ENCODE measurements around the gene WDR83. TPM values are rescaled to one million over a fixed set of nuclear protein-coding genes. Genes with fewer than 3 reads are reported as not detected.
A peak's percentile ranks its signal among the peaks of the same experiment; 100 is the strongest.
"Not testable (repeated sequence)": the region's sequence is repeated elsewhere in the genome, so short reads cannot be mapped to it uniquely, and the experiment has no call there.

WDR83 gene
- total and polyA plus RNA-seq, 4 donors = 9.3 to 37.6 (median 21.1) TPM

DNA sequence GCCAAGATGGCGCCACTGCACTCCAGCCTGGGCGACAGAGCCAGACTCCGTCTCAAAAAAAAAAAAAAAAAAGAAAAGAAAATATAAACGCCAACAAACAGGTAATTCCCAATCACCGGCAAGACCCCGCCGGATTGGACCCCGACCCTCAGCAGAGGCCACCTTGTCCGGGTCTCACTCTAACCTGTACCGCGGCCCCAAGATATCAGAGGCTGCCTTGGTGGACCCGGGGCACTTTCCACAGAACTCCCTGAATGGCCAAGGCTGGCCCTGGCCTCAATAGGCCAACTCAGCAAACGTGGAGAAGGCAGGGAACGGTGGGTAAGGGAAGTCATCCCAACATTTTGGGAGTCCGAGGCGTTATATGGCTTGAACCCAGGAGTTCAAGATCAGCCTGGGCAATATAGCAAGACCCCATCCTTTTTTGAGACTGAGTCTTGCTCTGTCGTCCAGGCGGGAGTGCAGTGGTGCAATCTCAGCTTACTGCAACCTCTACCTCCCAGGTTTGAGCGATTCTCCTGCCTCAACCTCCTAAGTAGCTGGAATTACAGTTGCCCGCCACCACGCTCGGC is 27.9 kb upstream of the WDR83 start:
- H3K4me3 ChIP-seq (ENCODE audit: low read depth, low read length) = no peak overlapping the region
- H3K4me1 ChIP-seq (ENCODE audit: control insufficient read depth, insufficient read depth, low read length) = peaks cover 10% of the 10 kb centered on the region
- H3K27me3 ChIP-seq (ENCODE audit: control insufficient read depth, insufficient read depth, low read length) = no peaks in the 10 kb centered on the region
- peaks cover 3% of the 10 kb centered on the region for H3K36me3 ChIP-seq (ENCODE audit: control insufficient read depth, insufficient read depth, low read length)
- no peaks in the 10 kb centered on the region for H3K9me3 ChIP-seq (ENCODE audit: control insufficient read depth, insufficient read depth, low read length)
- no peak overlapping the region for H3K27ac ChIP-seq (ENCODE audit: low read depth, low read length)
- WGBS (ENCODE audit: insufficient coverage) = 96% methylated on average over 18 of the region's 22 CpGs
- no peak for DNase-seq (ENCODE audit: low read depth in 4 of 6, low spot score in 6 of 6)

DNA sequence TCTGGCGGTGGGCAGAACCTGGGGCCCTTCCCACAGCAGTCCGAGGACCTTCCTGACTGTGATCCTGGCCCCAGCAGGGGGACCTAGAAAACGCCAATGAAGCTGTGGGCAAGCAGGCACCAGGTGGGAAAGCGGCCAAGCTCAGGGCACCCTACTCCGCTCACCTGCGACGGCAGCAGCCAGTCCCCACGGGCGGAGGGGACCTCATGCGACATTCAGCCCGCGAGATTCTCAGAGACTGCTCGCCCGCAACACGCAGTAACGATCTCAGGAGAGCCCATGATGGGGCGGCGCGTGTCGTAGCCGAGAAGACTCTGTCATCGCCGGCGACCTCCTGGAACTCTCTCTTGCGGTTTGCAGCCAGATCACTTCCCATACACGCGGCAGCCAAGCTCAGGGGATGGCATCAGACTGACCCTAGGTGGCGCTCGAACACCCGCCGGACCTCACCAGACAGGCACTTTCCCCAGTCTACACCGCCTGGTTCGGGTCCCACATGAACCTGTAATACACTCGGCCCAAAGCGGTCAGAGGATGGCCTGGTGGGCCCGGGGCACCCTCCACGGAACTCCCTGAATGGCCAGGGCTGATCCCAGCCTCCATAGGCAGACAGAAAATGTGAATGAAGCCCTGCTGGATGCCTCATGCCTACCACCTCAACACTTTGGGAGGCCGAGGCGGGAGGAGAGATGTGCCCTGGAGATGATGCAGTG is 26.6 kb upstream of the WDR83 start:
- Histone ChIP-seq H3K27me3 (ENCODE audit: control insufficient read depth, insufficient read depth, low read length) (no peaks in the 10 kb centered on the region), H3K27ac (ENCODE audit: low read depth, low read length) (no peak overlapping the region), H3K36me3 (ENCODE audit: control insufficient read depth, insufficient read depth, low read length) (peaks cover 3% of the 10 kb centered on the region), H3K9me3 (ENCODE audit: control insufficient read depth, insufficient read depth, low read length) (no peaks in the 10 kb centered on the region), H3K4me1 (ENCODE audit: control insufficient read depth, insufficient read depth, low read length) (peaks cover 10% of the 10 kb centered on the region), H3K4me3 (ENCODE audit: low read depth, low read length) (no peak overlapping the region)
- peak; percentile 7 to 85 (median 40) for DNase-seq (ENCODE audit: low read depth in 4 of 6, low spot score in 6 of 6)
- 12% methylated on average over 37 of the region's 39 CpGs for WGBS (ENCODE audit: insufficient coverage)

DNA sequence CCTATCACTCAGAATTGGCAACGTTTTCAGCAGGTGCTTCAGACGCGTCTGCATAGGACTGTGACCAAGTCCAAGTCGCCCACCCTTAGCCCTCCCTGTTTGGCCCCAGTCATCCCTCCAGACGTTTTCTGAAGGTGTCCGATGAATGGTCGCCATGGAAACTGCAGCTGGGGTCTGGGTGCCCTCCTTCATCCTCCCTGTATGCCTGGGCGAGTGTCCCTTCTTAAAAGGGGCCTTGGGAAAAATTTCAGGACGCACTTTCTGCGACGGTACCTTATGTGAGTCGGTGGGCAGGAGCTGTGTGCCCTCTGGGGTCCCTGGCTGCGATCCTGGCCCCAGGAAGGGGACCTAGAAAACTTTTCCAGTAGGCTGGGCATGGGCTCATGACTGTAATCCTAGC is 25.2 kb upstream of the WDR83 start:
- WGBS (ENCODE audit: insufficient coverage) = 64% methylated on average over 10 of the region's 13 CpGs
- H3K4me3 ChIP-seq (ENCODE audit: low read depth, low read length) = no peak overlapping the region
- H3K4me1 ChIP-seq (ENCODE audit: control insufficient read depth, insufficient read depth, low read length) = peaks cover 10% of the 10 kb centered on the region
- H3K27ac ChIP-seq (ENCODE audit: low read depth, low read length) = no peak overlapping the region
- H3K9me3 ChIP-seq (ENCODE audit: control insufficient read depth, insufficient read depth, low read length) = no peaks in the 10 kb centered on the region
- DNase-seq (ENCODE audit: low read depth in 4 of 6, low spot score in 6 of 6) = no peak
- H3K27me3 ChIP-seq (ENCODE audit: control insufficient read depth, insufficient read depth, low read length) = no peaks in the 10 kb centered on the region
- peaks cover 3% of the 10 kb centered on the region for H3K36me3 ChIP-seq (ENCODE audit: control insufficient read depth, insufficient read depth, low read length)

DNA sequence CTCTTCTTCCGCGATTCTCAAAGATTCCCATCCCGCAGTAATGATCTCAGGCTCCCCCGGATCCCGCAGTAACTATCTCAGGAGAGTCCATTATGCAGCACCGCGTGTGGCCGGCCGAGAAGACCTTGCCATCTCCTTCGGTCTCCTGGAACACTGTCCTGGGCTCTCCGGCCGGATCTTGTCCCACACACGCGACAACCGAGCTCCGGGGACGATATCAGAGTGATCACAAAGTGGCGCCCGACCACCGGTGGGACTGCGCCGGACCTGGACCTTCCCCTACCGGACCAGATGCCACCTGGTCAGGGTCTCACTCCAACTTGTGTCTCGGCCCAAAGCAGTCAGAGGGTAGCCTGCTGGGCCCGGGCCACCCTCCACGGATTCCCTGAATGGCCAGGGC is 24.1 kb upstream of the WDR83 start:
- 88% methylated on average over 15 of the region's 26 CpGs for WGBS (ENCODE audit: insufficient coverage)
- no peak overlapping the region for H3K27ac ChIP-seq (ENCODE audit: low read depth, low read length)

DNA sequence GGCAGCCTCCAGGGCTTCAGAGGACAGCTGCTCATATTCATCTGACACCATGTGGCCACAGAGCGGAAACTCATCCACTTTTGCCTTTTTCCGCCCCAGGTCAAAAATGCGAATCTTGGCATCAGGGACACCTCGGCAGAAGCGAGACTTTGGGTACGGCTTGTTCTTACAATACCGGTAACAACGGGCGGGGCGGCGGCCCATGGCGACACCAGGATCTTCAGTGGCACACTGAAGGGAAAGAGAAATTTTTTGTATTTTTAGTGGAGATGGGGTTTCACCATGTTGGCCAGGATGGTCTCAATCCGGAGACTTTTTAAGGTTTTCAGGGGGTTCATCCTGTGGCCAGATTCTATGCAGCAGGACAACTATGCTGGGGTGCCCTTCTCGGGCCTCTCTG is 22.9 kb upstream of the WDR83 start:
- H3K4me3 ChIP-seq (ENCODE audit: low read depth, low read length); H3K36me3 ChIP-seq (ENCODE audit: control insufficient read depth, insufficient read depth, low read length); H3K27me3 ChIP-seq (ENCODE audit: control insufficient read depth, insufficient read depth, low read length); H3K27ac ChIP-seq (ENCODE audit: low read depth, low read length); H3K9me3 ChIP-seq (ENCODE audit: control insufficient read depth, insufficient read depth, low read length); DNase-seq (ENCODE audit: low read depth in 4 of 6, low spot score in 6 of 6): not testable (repeated sequence)
- H3K4me1 ChIP-seq (ENCODE audit: control insufficient read depth, insufficient read depth, low read length) = peaks cover 25% of the 10 kb centered on the region
- 97% methylated on average over 14 of the region's 14 CpGs for WGBS (ENCODE audit: insufficient coverage)

More for the DNA sequence above, 24.1 kb upstream of the WDR83 start:
- no peaks in the 10 kb centered on the region for H3K9me3 ChIP-seq (ENCODE audit: control insufficient read depth, insufficient read depth, low read length)
- H3K4me1 ChIP-seq (ENCODE audit: control insufficient read depth, insufficient read depth, low read length) = peaks cover 13% of the 10 kb centered on the region
- H3K36me3 ChIP-seq (ENCODE audit: control insufficient read depth, insufficient read depth, low read length) = peaks cover 3% of the 10 kb centered on the region
- DNase-seq (ENCODE audit: low read depth in 4 of 6, low spot score in 6 of 6) = no peak
- H3K4me3 ChIP-seq (ENCODE audit: low read depth, low read length) = no peak overlapping the region
- no peaks in the 10 kb centered on the region for H3K27me3 ChIP-seq (ENCODE audit: control insufficient read depth, insufficient read depth, low read length)

DNA sequence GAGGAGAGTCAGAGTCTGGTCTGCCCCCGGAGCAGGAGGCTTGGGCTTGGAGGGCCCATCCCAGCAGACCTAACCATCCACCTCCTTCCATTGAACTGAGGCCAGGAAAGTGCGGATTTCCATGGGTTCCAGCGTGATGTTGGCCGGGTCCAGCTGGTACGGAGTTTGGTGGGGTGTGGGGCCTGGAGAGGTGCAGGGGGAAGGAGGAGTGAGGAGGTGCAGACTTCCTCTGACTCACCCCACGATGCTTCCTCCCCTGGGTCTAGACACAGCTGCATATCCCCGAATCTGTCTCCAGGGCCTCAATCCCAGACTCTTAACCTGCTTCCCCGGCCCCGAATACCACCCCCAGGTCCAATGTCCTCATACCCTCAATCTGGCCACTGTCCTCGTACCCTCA is 20.1 kb upstream of the WDR83 start:
- no peak overlapping the region for H3K27ac ChIP-seq (ENCODE audit: low read depth, low read length)

DNA sequence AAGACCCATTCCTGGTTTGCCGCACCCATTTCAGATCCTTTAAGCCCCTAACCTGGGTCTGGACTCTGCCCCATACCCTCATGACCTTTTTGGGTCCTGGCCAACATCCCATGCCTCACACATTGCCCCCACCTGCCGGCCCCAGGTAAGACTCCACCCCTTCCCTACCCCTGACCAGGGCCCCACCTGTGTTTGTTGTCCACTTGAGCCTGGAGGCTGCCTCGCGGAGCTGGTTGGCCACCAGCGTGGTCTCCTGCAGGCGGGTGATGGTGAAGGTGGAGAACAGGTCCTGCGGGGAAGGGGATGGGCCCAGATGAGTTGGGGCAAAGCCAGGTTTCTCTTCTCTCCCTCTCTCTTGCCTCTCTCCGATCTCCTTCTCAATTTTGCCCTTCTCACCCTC is 19.6 kb upstream of the WDR83 start:
- H3K4me1 ChIP-seq (ENCODE audit: control insufficient read depth, insufficient read depth, low read length) = peaks cover 15% of the 10 kb centered on the region
- H3K36me3 ChIP-seq (ENCODE audit: control insufficient read depth, insufficient read depth, low read length) = peaks cover 17% of the 10 kb centered on the region
- WGBS (ENCODE audit: insufficient coverage) = 77% methylated on average over 3 of the region's 8 CpGs
- no peak overlapping the region for H3K4me3 ChIP-seq (ENCODE audit: low read depth, low read length)
- no peaks in the 10 kb centered on the region for H3K9me3 ChIP-seq (ENCODE audit: control insufficient read depth, insufficient read depth, low read length)
- H3K27me3 ChIP-seq (ENCODE audit: control insufficient read depth, insufficient read depth, low read length) = no peaks in the 10 kb centered on the region
- DNase-seq (ENCODE audit: low read depth in 4 of 6, low spot score in 6 of 6) = no peak
- no peak overlapping the region for H3K27ac ChIP-seq (ENCODE audit: low read depth, low read length)

More for the DNA sequence above, 20.1 kb upstream of the WDR83 start:
- no peaks in the 10 kb centered on the region for H3K9me3 ChIP-seq (ENCODE audit: control insufficient read depth, insufficient read depth, low read length)
- H3K27me3 ChIP-seq (ENCODE audit: control insufficient read depth, insufficient read depth, low read length) = no peaks in the 10 kb centered on the region
- peaks cover 15% of the 10 kb centered on the region for H3K4me1 ChIP-seq (ENCODE audit: control insufficient read depth, insufficient read depth, low read length)
- no peak overlapping the region for H3K4me3 ChIP-seq (ENCODE audit: low read depth, low read length)
- DNase-seq (ENCODE audit: low read depth in 4 of 6, low spot score in 6 of 6) = no peak
- whole genome bisulfite sequencing (ENCODE audit: insufficient coverage) = 98% methylated on average over 4 of the region's 10 CpGs
- H3K36me3 ChIP-seq (ENCODE audit: control insufficient read depth, insufficient read depth, low read length) = peaks cover 12% of the 10 kb centered on the region

DNA sequence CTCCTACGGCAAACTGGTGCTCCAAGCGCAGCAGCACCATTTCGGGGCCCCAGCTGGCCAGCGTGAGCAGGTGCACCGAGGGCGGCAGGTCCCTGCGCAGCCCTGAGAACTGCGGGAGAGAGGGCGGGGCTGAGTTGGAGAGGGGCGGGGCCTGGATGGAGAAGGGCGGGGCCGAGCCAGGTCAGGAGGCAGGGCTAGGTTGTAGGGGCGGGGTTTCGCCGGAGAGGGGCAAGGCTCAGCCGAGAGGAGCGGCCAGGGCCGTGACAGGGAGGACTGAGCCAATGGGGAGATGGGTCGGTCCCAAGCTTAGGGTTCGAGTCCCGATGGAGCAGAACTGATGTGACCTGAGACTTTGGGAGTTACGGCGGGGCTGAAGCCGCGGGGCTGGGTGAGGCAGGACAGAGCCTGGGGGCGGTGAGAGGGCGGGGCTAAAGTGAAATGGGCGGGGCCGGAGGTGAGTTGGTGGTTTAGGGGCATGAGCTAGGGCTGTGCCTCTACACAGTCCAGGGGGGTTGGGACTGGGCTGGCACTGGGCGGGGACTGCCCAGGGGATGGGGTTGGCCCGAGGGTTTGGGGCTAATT is 19.0 kb upstream of the WDR83 start:
- WGBS (ENCODE audit: insufficient coverage) = 6% methylated on average over 31 of the region's 31 CpGs
- Histone ChIP-seq H3K27me3 (ENCODE audit: control insufficient read depth, insufficient read depth, low read length) (no peaks in the 10 kb centered on the region), H3K27ac (ENCODE audit: low read depth, low read length) (no peak overlapping the region), H3K9me3 (ENCODE audit: control insufficient read depth, insufficient read depth, low read length) (no peaks in the 10 kb centered on the region), H3K4me1 (ENCODE audit: control insufficient read depth, insufficient read depth, low read length) (peaks cover 15% of the 10 kb centered on the region), H3K4me3 (ENCODE audit: low read depth, low read length) (no peak overlapping the region), H3K36me3 (ENCODE audit: control insufficient read depth, insufficient read depth, low read length) (peaks cover 20% of the 10 kb centered on the region)
- DNase-seq (ENCODE audit: low read depth in 4 of 6, low spot score in 6 of 6) = peak in 2 of 6 donors; percentile 33 to 58

DNA sequence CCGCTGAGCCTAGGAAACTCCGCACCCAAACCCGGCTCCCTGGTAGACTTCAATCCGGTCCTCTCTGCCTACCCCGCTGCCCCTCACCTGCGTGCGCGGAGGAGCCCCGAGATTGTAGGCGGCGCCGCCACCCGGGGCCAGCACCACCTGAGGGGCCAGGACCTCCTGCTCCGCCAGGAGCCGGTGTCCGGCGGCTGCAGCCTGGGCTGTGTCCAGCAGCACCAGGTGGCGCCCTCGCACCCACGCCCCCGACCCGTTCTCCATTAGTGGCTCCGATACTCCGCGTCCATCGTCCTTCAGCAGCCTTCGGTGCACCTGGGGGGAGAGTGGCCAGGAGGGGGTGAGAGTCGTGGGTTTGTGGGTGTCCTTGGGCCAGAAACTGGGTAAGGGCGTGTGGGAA is 18.5 kb upstream of the WDR83 start:
- WGBS (ENCODE audit: insufficient coverage) = 16% methylated on average over 25 of the region's 29 CpGs
- no peaks in the 10 kb centered on the region for H3K9me3 ChIP-seq (ENCODE audit: control insufficient read depth, insufficient read depth, low read length)
- no peak overlapping the region for H3K4me3 ChIP-seq (ENCODE audit: low read depth, low read length)
- H3K27ac ChIP-seq (ENCODE audit: low read depth, low read length) = no peak overlapping the region
- no peak for DNase-seq (ENCODE audit: low read depth in 4 of 6, low spot score in 6 of 6)
- H3K4me1 ChIP-seq (ENCODE audit: control insufficient read depth, insufficient read depth, low read length) = peaks cover 15% of the 10 kb centered on the region
- no peaks in the 10 kb centered on the region for H3K27me3 ChIP-seq (ENCODE audit: control insufficient read depth, insufficient read depth, low read length)
- peaks cover 18% of the 10 kb centered on the region for H3K36me3 ChIP-seq (ENCODE audit: control insufficient read depth, insufficient read depth, low read length)

DNA sequence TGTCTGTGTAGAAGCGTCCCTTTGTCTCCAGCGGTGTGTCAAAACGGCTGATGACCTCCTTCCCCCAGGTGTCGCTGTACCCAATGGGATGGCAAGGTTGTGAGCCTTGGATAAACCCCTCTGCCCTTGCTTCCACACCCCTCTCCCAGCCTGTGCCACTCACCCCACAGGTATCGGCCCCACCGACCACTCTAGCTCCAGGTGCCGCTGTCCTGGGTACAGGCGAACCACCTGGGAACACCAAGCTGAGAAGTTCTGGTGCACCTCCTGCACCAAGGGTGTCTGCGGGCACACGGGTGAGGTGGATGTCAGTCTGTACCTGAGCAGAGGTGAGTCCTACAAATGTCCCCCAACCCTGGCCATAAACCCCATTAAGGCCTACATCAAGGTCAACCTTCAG is 16.7 kb upstream of the WDR83 start:
- WGBS (ENCODE audit: insufficient coverage) = 95% methylated on average over 8 of the region's 10 CpGs
- Histone ChIP-seq H3K27me3 (ENCODE audit: control insufficient read depth, insufficient read depth, low read length) (no peaks in the 10 kb centered on the region), H3K4me3 (ENCODE audit: low read depth, low read length) (no peak overlapping the region), H3K27ac (ENCODE audit: low read depth, low read length) (no peak overlapping the region), H3K4me1 (ENCODE audit: control insufficient read depth, insufficient read depth, low read length) (peaks cover 15% of the 10 kb centered on the region), H3K36me3 (ENCODE audit: control insufficient read depth, insufficient read depth, low read length) (peaks cover 31% of the 10 kb centered on the region), H3K9me3 (ENCODE audit: control insufficient read depth, insufficient read depth, low read length) (no peaks in the 10 kb centered on the region)
- DNase-seq (ENCODE audit: low read depth in 4 of 6, low spot score in 6 of 6) = no peak
